A673 (cell line): ENCODE results near the gene USP19.

Experiments used
- CTCF ChIP-seq: fragments of 300-800, 200-600 bp; sonication (generic); conservative IDR thresholded peaks from 2 replicates; pipeline ENCODE4 v1.5.1; 2017; ENCODE audit warnings: low read depth, mild to moderate bottlenecking, antibody characterized with exemption, low read length, moderate library complexity, mixed read lengths
- EZH2 ChIP-seq: fragments of 200-600 bp; sonication (generic); IDR thresholded peaks from 2 replicates; pipeline ENCODE4 v1.6.1; 2017; ENCODE audit warnings: borderline replicate concordance, low read depth, mild to moderate bottlenecking, mixed read lengths, antibody characterized with exemption, low read length; ENCODE audit not compliant: poor library complexity, severe bottlenecking

GRCh38 chr3:49079270-49079669 lies 41.4 kb downstream of the USP19 start:
- TF ChIP-seq CTCF (no peak), EZH2 (no peak)
